HG03064 (cell line): Measurements from ENCODE around the gene KLHL24.
A peak's percentile ranks its signal among the peaks of the same experiment; 100 is the strongest.
"Not testable (repeated sequence)": the region's sequence is repeated elsewhere in the genome, so short reads cannot be mapped to it uniquely, and the experiment has no call there.

Experiments
- ATAC-seq: cut with Tn5 transposase; IDR thresholded peaks from one replicate; pipeline ENCODE4 v1.9.1; 2021; ENCODE audit warnings: low read depth; ENCODE audit not compliant: unreplicated experiment

The KLHL24 gene, protein sequence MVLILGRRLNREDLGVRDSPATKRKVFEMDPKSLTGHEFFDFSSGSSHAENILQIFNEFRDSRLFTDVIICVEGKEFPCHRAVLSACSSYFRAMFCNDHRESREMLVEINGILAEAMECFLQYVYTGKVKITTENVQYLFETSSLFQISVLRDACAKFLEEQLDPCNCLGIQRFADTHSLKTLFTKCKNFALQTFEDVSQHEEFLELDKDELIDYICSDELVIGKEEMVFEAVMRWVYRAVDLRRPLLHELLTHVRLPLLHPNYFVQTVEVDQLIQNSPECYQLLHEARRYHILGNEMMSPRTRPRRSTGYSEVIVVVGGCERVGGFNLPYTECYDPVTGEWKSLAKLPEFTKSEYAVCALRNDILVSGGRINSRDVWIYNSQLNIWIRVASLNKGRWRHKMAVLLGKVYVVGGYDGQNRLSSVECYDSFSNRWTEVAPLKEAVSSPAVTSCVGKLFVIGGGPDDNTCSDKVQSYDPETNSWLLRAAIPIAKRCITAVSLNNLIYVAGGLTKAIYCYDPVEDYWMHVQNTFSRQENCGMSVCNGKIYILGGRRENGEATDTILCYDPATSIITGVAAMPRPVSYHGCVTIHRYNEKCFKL

DNA sequence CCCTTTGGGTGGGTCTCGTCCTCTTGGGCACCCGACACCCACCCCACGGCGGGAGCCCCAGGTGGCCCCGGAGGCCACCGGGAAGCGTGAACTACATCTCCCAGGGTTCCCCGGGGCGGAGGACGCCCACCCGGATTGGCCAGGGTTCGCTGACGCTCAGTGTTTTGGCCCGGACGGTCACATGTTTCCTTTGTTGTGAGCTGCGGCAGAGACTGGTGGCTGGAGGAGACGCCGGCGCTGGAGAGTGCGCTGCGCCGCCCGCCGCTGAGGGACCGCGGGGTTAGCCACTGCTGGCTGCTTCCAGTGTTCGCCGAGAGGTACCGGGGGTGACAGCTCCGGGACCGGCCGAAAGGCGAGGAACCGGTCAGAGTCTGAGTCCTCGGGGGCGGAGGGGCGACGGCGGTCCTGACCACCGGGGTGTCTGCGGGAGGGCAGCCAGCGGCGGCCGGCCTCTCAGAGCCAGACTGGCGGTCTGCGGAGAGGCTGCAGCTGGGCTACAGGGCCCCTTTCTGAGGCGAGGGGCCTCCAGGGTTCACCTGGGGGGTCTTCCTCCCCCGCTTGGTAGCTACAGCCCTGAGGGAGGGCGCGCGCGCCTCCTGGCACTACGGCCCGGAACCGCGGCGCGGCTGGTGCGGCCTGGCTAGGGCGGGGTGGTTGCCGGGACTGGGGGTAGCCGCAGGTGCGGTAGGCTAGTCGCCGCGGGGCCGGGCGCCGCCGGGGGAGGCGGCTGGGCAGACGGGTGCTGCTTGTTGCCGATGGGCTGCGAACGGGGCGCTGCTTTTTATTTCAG lies at the start of gene KLHL24:
KLHL24 (plus strand) TSS at position 193 of the 790 bp plus-strand sequence. CDS start 14,734 bp downstream, outside the sequence.
- ATAC-seq, result peak; percentile 79

DNA sequence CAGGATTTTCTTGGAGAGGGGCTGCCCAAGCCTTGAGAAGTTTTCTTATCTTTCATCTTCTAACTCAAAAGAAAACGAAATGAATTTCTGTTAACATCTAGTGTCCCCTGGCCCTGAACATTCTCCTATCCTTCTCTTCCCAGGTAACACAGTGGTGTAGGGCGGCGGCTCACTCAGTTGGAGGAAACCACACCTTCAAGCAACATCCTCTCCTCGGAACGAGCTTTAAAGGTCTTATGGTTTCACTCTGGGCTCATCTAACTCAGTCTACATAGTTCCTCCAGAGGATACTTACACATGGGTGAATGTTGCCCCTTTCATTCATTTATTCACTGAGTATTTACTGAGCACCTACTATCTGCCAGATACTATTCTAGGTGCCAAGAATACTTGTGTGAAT lies 48.9 kb upstream of the KLHL24 start:
- ATAC-seq, result no peak

DNA sequence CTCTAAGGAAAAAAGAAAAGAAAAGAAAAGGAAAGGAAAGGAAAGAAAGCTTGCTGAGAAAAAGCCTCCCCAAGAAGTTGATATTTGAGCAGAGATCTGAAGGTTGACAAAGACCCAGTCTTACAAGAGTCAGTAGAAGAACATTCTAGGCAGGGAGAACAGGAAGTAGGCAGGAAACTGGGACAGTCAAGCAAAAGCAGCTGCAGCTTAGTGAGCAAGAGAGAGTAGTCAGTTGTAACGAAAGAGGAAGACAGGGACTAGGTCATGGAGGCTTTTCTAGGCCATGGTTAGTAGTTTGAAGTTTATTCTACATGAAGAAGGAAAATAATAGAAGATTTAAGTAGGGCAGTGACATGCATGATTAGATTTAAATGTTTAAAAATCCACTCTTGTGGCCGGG lies 48.1 kb upstream of the KLHL24 start:
- no peak for ATAC-seq

DNA sequence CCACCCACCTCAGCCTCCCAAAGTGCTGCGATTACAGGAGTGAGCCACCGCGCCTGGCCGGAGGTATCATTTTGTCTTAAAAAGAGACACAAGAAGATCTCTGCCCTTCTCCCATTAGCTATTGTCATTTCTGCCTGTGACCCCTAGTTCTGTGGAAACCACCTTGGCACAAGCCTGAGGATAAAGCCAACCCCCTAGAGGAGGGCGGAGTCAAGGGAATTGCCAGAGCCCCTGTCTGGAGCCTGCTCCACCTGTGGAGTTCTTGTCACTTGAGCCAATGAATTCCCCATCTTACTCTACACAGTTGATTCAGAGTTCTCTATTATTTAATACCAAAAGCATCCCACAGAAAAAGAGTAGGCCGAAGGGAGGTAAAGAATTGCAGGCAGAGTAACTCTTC lies 45.0 kb upstream of the KLHL24 start:
- ATAC-seq, result no peak

DNA sequence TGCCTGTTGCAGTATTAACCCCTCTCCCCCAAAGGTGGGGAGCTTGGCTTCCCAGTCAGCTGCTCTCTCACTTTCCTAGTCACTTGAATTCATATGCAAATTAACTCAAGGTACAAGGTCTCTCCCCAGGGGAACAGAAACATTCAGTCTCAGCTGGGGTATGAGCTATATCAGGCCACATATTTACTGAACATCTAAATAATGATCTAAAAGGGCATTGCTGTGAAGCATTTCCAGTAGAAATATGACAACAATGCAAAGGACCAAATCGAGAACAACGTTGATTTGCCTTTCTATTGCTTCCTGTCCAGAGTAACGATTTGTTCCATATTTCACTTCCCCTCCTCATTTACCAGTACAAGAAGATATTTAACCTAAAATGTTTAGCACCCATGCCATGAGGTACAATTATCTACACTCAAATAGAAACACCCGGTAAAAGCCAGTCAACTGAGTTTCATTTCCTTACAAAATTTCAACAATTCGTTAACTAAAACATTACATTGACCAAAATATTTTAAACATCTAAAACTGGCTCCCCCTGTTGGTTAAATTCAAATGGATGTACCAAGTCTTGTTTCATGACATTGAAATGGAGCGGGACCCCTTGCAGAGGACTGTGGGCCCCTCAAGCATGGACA lies 43.4 kb upstream of the KLHL24 start:
- peak; percentile 98 for ATAC-seq

DNA sequence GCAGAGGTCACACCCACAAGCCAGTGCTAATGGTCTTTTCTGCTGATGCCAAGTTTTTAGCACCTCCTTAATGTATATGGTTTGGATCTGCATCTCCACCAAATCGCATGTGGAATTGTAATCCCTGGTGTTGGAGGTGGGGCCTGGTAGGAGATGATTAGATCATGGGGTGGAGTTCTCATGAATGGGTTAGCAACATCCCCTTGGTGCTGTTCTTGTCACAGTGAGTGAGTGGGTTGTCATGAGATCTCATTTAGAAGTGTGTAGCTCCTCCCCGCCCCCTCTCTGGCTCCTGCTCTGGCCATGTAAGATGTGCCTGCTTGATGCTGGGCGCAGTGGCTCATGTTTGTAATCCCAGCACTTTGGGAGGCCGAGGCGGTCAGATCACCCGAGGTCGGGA lies 42.6 kb upstream of the KLHL24 start:
- ATAC-seq, result no peak

DNA sequence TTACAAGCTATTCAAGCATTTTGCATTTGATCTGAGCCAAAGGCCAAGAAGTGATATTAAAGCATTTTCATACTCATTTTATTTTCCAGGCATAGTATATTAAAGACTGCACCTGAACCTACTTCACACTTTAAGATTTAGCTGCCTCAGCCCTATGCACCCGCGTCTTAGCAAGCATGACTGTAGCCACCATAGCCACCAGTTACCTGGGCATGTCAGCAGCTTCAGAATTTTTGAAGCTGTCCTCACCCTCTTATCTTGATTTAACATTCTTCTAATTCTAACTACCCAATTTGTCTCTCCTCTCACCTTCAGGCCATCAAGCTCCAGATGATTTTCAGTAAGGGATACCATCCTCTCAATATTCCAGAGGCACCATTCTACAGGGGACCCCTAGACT lies 40.8 kb upstream of the KLHL24 start:
- no peak for ATAC-seq

DNA sequence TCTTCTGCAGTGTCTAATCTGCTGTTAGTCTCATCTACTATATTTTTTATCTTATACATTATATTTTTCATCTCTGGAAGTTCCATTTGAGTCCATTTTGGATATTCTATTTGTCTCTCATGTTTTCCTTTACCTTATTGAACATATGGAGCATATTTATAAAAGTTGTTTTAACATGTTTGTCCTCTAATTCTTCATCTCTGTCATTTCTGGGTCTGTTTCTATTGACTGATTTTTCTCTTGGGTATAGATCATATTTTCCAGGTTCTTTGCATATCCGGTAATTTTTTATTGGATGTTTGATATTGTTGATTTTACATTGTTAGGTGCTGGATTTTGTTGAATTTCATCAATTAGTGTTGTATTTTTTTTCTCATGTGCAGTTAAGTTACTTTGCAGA lies 37.5 kb upstream of the KLHL24 start:
- ATAC-seq, result no peak

DNA sequence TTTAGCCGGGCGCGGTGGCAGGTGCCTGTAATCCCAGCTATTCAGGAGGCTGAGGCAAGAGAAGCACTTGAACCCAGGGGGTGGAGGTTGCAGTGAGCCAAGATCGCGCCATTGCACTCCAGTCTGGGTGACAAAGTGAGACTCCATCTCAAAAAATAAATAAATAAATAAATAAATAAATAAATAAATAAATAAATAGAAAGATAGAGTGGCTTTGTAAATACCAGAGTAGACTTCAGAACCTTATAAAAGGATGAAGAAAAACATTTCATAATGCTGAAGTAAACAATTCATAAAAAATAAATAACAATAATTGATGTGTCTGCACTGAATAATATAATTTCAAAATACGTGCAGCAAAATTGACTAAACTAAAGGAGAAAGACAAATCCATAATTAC lies 24.1 kb upstream of the KLHL24 start:
- ATAC-seq, result not testable (repeated sequence)

DNA sequence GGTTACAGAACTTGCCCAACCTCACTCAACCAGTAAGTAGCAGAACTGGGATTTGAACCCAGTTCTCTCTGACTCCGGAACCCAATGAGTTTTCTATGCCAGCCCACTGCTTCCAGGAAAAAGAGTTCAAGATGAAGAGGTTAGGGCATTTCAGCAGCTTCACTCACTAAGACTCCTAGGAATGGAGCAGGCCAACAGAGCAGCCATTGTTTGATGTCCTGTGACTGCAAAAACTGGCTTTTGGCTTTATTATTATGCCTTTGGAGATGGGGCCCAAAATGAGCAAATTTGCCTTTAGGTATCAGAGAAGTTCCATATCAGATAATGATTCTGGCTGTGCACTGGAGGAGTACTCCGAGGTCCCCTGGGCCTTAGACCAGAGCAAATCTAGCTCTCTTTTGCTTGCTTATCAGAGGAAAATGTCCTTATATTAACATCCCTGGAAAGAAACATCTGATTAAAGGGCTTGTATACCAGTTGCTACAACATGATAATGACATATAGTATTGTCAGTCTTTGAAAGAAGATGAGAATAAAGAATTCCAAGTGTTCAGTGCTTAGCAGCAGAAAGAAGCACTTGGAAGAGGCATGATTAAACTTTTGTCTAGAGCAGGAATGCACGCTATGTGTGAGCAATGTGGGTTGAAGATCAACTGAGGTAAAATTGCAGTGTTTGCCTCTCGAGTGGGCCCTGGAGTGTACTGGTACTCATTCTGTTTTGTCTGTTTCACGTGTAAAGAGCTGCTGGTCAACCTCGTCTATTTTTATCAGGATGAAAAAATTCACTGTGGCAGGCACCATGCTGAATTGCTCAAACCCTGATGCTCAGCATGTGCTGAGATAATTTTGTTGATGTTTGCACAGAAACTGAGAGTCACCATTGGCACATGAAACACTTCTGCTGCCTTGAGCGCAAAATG lies 21.8 kb upstream of the KLHL24 start:
- no peak for ATAC-seq

DNA sequence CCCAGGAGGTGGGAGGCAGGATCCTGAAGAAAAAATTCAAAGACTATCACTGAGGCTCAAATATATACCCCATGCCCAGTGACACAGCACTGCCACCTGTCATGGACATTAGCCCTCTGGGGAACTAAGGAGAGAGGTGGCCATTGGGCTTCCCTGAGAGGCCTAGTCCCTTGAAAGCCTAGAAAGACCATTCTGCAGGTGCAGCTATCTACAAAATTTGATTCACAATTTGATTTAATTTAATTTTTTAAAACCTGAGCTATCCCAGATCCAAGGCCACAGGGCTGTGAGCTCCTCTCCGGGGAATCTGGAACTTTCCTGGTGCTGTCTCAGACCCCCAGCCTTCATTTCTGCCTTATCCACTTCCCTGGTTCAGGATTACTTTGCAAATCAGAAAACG lies 16.9 kb upstream of the KLHL24 start:
- ATAC-seq, result no peak

DNA sequence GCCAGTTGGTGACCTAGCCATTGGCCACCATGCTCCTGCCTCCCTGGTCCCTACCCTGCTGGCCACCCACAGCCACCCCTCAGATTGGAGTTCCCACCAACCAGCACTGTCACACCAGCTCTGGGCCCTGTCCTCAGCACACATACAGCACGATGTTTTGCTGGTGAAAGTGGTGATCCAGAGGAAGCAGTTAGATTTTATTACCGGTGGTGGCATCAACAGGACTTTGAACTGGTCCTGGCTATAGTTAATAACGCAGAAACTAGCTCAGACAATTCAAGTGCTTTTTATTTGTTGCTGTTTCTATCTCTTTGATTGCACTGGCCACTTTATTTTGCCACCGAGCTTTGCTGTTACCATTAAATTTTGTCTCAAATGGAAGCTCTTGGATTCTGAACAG lies 16.4 kb upstream of the KLHL24 start:
- no peak for ATAC-seq

DNA sequence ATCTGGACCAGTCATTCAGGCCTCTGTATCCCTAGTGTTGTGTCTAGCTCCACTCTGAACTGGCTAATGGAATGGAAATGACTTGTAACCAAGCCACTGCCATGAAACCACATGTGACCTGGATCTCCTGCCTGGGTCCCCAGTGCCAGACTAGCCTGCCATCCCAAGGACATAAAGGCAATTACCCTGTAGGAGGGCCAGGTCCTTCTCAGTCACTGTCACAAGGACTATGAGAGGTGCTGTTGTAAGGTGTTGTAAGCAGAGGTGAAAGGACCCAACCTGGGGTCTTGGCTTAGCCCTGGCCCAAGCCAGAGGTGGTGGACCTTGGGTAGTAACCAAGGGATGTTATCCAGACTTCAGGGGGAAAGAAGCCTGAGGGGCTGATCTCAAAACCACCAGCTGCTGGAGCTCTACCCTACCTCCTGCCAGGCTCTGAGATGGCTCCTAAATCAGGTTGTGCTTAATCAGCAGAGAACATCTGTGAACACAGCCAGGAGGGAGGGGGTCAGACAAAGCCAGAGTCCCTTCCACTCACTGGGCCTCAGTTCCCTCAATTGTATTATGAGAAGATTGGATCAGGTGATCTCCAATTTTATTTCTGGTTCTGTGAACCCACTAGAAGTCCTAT lies 15.7 kb upstream of the KLHL24 start:
- ATAC-seq, result no peak

DNA sequence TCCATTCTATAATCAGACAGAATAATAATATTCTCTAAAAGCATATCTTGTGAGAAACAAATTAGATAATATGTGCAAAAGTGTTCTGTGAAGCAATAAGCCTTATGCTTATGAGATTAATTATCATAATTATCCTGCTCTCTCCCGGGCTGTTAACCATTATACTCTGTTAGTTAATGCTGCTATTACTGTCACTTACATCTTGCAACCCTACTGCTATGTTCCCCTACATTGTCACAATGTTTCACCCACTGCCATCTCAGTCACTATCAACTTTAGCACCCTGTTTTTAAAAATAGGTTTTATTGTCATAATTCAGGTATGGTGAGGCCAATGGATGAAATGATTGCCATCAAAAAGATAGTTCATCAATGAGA lies 15.2 kb upstream of the KLHL24 start:
- ATAC-seq, result no peak

DNA sequence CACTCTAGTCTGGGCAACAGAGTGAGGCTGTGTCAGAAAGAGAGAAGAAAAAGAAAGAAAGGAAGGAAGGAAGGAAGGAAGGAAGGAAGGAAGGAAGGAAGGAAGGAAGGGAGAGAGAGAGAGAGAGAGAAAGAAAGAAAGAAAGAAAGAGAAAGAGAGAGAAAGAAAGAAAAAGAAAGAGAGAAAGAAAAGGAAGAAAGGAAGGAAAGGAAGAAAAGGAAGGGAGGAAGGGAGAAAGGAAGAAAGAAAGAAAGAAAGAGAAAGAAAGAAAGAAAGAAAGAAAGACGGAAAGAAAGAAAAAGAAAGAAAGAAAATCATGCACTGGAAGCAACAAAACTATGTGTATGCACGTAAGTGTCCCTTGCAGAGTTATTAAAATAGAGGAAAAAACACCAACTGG lies 12.9 kb upstream of the KLHL24 start:
- ATAC-seq, result not testable (repeated sequence)

DNA sequence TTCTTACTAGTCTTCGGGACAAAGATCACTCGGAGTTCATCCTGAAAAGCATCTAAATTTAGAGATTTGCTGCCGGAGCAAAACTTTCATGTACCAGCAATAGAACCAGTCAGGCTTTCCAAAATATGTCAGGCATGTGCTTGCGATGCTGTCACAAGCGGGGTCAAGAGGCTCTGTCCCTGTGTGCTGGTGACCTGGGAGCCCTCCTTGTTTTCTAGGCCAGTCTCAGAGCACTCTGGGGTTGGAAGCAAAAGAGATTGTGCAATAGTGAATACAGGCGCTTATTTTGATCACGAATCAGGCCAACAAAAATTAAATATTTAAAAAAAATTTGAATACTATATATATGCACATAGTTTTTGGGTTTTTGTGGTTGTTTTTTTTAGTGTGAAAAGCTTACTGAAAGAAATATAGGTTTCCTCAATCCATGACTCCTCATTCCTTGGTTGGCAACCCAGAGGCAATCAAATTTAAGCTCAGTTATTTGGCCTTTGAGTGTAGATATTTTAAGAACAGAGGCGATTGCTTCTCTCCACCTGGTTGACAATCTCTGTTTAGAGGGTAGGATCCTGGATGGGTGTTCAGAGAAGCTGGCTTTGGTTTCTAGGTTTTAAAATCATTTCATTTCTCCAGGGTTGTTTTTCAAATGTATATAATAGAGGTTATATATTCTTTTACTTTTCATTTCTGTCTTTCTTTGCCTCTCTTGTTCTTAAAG lies 8.4 kb upstream of the KLHL24 start:
- no peak for ATAC-seq

DNA sequence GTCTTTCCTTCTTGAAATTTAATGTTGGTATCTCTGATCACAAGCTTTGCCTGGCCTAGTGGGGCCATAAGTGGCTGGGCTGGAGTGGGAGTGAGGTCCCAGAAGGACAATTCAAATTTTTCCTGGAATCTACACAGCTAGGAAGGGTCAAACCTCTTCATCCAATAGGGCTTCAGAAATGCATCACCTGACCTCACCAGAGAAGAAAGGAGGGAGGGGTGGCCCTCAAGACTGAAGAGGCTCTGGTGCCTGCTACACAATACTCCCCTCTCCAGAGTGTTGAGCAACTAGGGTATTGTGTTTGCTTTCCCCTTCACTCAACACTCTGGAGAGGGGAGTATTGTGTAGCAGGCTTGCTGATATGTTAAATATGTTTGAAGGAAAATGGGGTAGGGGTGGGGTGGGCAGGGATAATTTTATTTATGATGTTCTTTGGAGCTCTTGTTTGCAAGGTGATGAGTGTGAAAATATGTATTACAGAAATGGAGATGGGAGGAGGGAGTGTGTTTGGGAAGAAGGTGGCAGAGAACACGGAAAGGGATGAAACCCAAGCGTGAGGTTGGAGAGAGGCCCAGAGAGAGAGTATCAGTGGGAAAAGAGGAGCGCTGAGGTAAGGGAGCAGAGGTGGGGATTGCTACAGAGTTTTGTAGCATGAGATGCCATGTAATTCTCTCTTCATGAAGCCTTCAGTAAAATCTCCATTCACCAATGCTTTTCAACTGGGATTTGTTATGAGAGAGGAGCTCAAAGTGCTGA lies 5.7 kb upstream of the KLHL24 start:
- ATAC-seq, result no peak

DNA sequence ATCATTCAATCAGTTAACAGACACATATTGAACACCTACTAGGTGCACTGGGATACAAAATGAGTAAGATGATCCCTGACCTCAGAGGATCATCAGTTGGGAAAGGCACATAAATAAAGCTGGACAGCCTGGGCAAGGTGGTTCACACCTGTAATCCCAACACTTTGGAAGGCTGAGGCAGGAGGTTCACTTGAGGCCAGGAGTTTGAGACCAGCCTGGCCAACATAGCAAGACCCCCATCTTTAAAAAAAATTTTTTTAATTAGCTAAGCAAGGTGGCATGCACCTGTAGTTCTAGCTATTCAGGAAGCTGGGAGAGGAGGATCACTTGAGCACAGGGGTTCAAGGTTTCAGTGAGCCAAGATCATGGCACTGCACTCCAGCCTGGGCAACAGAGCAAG lies 3.7 kb upstream of the KLHL24 start:
- ATAC-seq, result no peak
